Mucosa of descending colon (tissue), 3 donors: Measurements from ENCODE around the gene SFXN4. TPM values are rescaled to one million over a fixed set of nuclear protein-coding genes. Genes with fewer than 3 reads are reported as not detected.
"Not testable (repeated sequence)": the region's sequence is repeated elsewhere in the genome, so short reads cannot be mapped to it uniquely, and the experiment has no call there.

Source experiments
- ATAC-seq: fragments of 200-7000 bp; cut with Tn5 transposase; one replicate; pipeline ENCODE4 v1.9.1; 2020; ENCODE audit warnings: mild to moderate bottlenecking, moderate library complexity
- DNase-seq, 3 donors: peaks; one replicate each; pipeline ENCODE4 v3.0.0-alpha.2; 2020
- H3K36me3 ChIP-seq: fragments of 200-600 bp; one replicate; pipeline ENCODE4 v1.8.0; 2021; ENCODE audit warnings: low read depth, mild to moderate bottlenecking
- H3K4me1 ChIP-seq: fragments of 200-600 bp; one replicate; pipeline ENCODE4 v1.8.0; 2021; ENCODE audit warnings: low read depth, mild to moderate bottlenecking
- H3K4me3 ChIP-seq: fragments of 200-600 bp; one replicate; pipeline ENCODE4 v1.8.0; 2021; ENCODE audit warnings: mild to moderate bottlenecking
- H3K9me3 ChIP-seq: fragments of 200-600 bp; one replicate; pipeline ENCODE4 v1.8.0; 2021; ENCODE audit warnings: mild to moderate bottlenecking
- CTCF ChIP-seq: fragments of 200-600 bp; IDR thresholded peaks from one replicate; pipeline ENCODE4 v1.8.0; 2022; ENCODE audit warnings: antibody characterized with exemption, mild to moderate bottlenecking
- intact Hi-C, 2 donors: fragments of 100-400 bp; cut with DNase I in 1 of 2; cut with micrococcal nuclease in 1 of 2; formaldehyde crosslinking; loops; one replicate each; pipeline versions ENCODE4 v1.11.0 to v1.11.1; 2022; cut with DNase I, micrococcal nuclease
- total RNA-seq, 3 donors: library from RNA; stranded (reverse); fragmentation: NEBNext Ultra II Directional in 2 of 3; extraction: Animal tissue kit (Norgen Biotek cat#: 25700) in 2 of 3; gene quantifications; one replicate each; pipeline versions ENCODE4 v1.2.1 to v1.2.4, GENCODE V29; 2021 to 2023
- donor health status: DM: no; HTN: no; CAD: no; lungs with moderate emphysema.
- donor health status: DM: no; HTN: no; CAD: no.
- donor health status: DM: no; HTN: yes; CAD: no.

SFXN4 gene
- total RNA-seq, 3 donors from 2014 or later = 25.4 to 48.8 (median 34.6) TPM

GRCh38 chr10:119161680-119162451 is 3.6 kb downstream of the SFXN4 start:
- Histone ChIP-seq H3K4me1 (peaks cover 9% of the 10 kb centered on the region), H3K4me3 (no peak overlapping the region), H3K9me3 (no peaks in the 10 kb centered on the region), H3K36me3 (no peaks in the 10 kb centered on the region)
- ATAC-seq = no peak
- DNase-seq = no peak
- intact Hi-C loops = no loop called here
- TF ChIP-seq CTCF = no peak

- peaks cover 1% of the 10 kb centered on the region for H3K4me1 ChIP-seq
- no peak for DNase-seq
- ATAC-seq = no peak
- intact Hi-C loops = no loop called here
- no peaks in the 10 kb centered on the region for H3K36me3 ChIP-seq
- TF ChIP-seq CTCF = no peak
- H3K9me3 ChIP-seq = no peaks in the 10 kb centered on the region
- H3K4me3 ChIP-seq = no peak overlapping the region
Measured at GRCh38 chr10:119159332-119159731, 6.2 kb downstream of the SFXN4 start.

GRCh38 chr10:119153661-119154060 is 11.9 kb downstream of the SFXN4 start:
- Histone ChIP-seq H3K4me3 (no peak overlapping the region), H3K36me3 (no peaks in the 10 kb centered on the region), H3K9me3 (no peaks in the 10 kb centered on the region), H3K4me1 (no peaks in the 10 kb centered on the region)
- no peak for TF ChIP-seq CTCF
- DNase-seq (no peak), ATAC-seq (no peak)
- intact Hi-C loops = no loop called here

GRCh38 chr10:119153041-119153440 is 12.5 kb downstream of the SFXN4 start:
- Histone ChIP-seq H3K9me3 (no peaks in the 10 kb centered on the region), H3K4me3 (no peak overlapping the region), H3K4me1 (no peaks in the 10 kb centered on the region), H3K36me3 (no peaks in the 10 kb centered on the region)
- no peak for ATAC-seq
- intact Hi-C loops = no loop called here
- DNase-seq = no peak
- no peak for TF ChIP-seq CTCF

GRCh38 chr10:119151601-119152000 is 13.9 kb downstream of the SFXN4 start:
- H3K9me3 ChIP-seq, ATAC-seq, H3K4me3 ChIP-seq, H3K36me3 ChIP-seq, H3K4me1 ChIP-seq, intact Hi-C loops, DNase-seq: not testable (repeated sequence)

GRCh38 chr10:119149729-119150128 is 15.8 kb downstream of the SFXN4 start:
- no peaks in the 10 kb centered on the region for H3K4me1 ChIP-seq
- intact Hi-C loops = no loop called here
- no peak for TF ChIP-seq CTCF
- H3K36me3 ChIP-seq = no peaks in the 10 kb centered on the region
- DNase-seq = no peak
- no peak overlapping the region for H3K4me3 ChIP-seq
- H3K9me3 ChIP-seq = no peaks in the 10 kb centered on the region
- no peak for ATAC-seq
